ENCODE results near the gene CCPG1. TPM values are rescaled to one million over a fixed set of nuclear protein-coding genes. Genes with fewer than 3 reads are reported as not detected.

CCPG1 gene
- total and polyA plus RNA-seq, 7 donors, result 28.3 to 112 (median 70.5) TPM

DNA sequence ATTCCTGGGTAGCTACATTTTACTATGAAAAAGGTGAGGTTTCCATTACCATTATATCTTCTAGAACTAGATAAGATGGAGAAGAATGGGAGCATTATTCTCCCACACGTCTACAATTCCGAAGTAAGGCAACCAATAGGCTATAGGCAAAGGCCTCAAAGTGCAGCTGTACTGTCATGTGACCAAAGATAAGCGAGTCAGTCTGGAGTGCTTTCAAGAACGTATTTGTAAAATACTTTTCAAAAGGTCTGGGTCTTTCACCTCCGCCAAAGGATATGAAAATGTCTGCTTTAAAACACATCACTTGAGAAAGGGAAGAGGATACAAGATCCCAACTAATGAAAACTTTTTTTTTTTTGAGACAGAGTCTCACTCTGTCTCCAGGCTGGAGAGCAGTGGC, 9.9 kb downstream of the CCPG1 start:
- DNase-seq (no peak), ATAC-seq (no peak)
- Histone ChIP-seq H3K9me3 (peaks cover 7% of the 10 kb centered on the region), H3K4me3 (no peak overlapping the region), H3K27me3 (ENCODE audit: insufficient read depth in 3 of 3, low read length in 2 of 3) (no peaks in the 10 kb centered on the region), H3K36me3 (ENCODE audit: insufficient read depth in 1 of 2, low read depth in 1 of 2) (peaks cover 0 to 13% of the 10 kb centered on the region in 2 donors), H3K4me1 (peaks cover 20% of the 10 kb centered on the region), H3K27ac (no peak overlapping the region)
- TF ChIP-seq, protein P1, sequence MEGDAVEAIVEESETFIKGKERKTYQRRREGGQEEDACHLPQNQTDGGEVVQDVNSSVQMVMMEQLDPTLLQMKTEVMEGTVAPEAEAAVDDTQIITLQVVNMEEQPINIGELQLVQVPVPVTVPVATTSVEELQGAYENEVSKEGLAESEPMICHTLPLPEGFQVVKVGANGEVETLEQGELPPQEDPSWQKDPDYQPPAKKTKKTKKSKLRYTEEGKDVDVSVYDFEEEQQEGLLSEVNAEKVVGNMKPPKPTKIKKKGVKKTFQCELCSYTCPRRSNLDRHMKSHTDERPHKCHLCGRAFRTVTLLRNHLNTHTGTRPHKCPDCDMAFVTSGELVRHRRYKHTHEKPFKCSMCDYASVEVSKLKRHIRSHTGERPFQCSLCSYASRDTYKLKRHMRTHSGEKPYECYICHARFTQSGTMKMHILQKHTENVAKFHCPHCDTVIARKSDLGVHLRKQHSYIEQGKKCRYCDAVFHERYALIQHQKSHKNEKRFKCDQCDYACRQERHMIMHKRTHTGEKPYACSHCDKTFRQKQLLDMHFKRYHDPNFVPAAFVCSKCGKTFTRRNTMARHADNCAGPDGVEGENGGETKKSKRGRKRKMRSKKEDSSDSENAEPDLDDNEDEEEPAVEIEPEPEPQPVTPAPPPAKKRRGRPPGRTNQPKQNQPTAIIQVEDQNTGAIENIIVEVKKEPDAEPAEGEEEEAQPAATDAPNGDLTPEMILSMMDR (IDR thresholded peaks at IDR 0.05), result no peak
- WGBS, 3 donors, result 92 to 97% (median 97%) methylated on average over 5 of the region's 5 CpGs
- intact Hi-C loops (cut with DNase I), result no loop called here

DNA sequence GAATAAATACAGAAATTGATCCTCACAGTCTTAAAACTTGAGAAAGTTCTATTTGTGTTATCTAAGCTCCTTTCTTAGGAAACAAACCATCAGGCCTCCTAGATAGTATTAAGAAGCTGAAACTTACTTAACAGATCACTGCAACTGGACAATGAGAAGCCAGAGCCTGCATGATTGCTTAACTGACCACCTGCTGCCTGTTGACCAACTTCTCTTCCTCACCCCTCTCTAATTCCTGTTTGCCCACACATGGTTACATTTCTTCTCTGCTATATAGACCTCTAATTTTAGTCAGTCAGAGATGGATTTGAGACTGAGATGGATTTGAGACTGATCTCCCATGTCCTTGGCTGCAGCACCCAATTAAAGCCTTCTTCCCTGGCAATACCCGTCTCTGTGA, 13.5 kb downstream of the CCPG1 start:
- TF ChIP-seq, protein P1 (IDR thresholded peaks at IDR 0.05), result no peak

DNA sequence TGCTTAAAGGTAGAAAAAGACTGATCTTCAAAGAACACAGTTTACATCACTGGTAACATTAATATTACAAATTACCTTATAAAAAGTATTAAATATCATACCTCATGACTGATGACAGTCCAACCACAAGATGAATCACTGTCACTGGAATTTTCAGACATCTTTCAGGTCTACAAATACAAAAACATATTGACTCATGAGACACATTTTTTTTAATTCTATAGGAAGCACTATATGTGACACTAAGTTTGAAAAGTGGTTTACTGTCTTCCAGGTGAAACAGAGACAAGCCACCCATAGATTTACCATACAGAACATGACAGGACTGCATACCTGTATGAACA, 18.9 kb downstream of the CCPG1 start:
- intact Hi-C loops (cut with DNase I), result no loop called here
- Histone ChIP-seq H3K4me3 (no peak overlapping the region), H3K36me3 (ENCODE audit: insufficient read depth in 1 of 2, low read depth in 1 of 2) (peaks cover 0 to 44% of the 10 kb centered on the region in 2 donors), H3K9me3 (no peaks in the 10 kb centered on the region), H3K27me3 (ENCODE audit: insufficient read depth in 3 of 3, low read length in 2 of 3) (no peaks in the 10 kb centered on the region), H3K27ac (peak overlapping the region; percentile 69), H3K4me1 (peaks cover 12% of the 10 kb centered on the region)
- ATAC-seq (peak; percentile 44 to 65 (median 60)), DNase-seq (no peak)
- TF ChIP-seq, protein P1 (IDR thresholded peaks at IDR 0.05), result no peak

More for the DNA sequence above, 13.5 kb downstream of the CCPG1 start:
- Histone ChIP-seq H3K4me1 (peaks cover 9% of the 10 kb centered on the region), H3K36me3 (ENCODE audit: insufficient read depth in 1 of 2, low read depth in 1 of 2) (peaks cover 0 to 13% of the 10 kb centered on the region in 2 donors), H3K9me3 (peaks cover 7% of the 10 kb centered on the region), H3K4me3 (no peak overlapping the region), H3K27ac (peak overlapping the region; percentile 86), H3K27me3 (ENCODE audit: insufficient read depth in 3 of 3, low read length in 2 of 3) (no peaks in the 10 kb centered on the region)
- 40 to 94% (median 66%) methylated on average over 1 of the region's 1 CpG for WGBS, 3 donors
- intact Hi-C loops (cut with DNase I), result no loop called here
- peak; percentile 92 to 98 (median 96) for ATAC-seq
- DNase-seq, result peak; percentile 32 to 57

DNA sequence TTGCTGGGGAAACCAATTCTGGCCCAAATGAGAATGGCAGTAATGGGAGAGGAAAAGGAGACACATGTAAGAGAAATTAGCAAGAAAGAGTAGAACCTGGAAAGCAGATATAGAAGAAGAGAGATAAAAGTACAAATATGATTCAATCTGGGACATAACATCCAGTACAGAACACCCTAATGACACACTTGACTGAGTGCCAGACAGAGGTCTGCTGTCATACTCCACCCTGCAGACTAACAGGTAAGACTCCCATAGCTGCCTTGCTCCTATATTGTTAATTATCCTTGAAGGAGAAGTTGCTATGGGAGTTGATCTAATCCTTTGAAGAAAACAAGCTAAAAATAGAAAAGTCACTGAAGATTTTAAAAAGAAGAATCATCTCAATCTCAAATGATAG, 21.1 kb downstream of the CCPG1 start:
- no peak for DNase-seq
- TF ChIP-seq, protein P1 (IDR thresholded peaks at IDR 0.05), result no peak
- H3K4me3 ChIP-seq, result no peak overlapping the region
- H3K4me1 ChIP-seq, result peaks cover 6% of the 10 kb centered on the region
- peaks cover 5 to 65% of the 10 kb centered on the region in 2 donors for H3K36me3 ChIP-seq (ENCODE audit: insufficient read depth in 1 of 2, low read depth in 1 of 2)
- ATAC-seq, result peak in 3 of 4 donors; percentile 50 to 70 (median 70)
- no peaks in the 10 kb centered on the region for H3K9me3 ChIP-seq
- intact Hi-C loops (cut with DNase I), result no loop called here
- no peaks in the 10 kb centered on the region for H3K27me3 ChIP-seq (ENCODE audit: insufficient read depth in 3 of 3, low read length in 2 of 3)
- no peak overlapping the region for H3K27ac ChIP-seq

DNA sequence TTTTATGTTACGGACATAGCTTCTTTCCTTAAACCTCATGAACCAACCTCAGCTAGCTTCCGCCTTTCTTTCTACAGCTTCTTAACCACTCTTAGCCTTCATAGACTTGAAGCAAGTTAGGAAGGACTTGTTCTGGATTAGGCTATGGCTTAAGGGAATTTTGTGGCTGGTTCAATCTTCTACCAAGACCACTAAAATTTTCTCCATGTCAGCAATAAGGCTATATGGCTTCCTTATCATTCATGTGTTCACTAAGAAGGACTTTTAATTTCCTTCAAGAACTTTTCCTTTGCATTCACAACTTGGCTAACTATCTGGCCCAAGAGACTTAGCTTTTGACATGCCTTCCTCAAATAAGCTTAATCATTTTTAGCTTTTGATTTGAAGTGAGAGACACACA, 24.5 kb downstream of the CCPG1 start:
- no peak overlapping the region for H3K4me3 ChIP-seq
- ATAC-seq, result no peak
- H3K27me3 ChIP-seq (ENCODE audit: insufficient read depth in 3 of 3, low read length in 2 of 3), result no peaks in the 10 kb centered on the region
- 97 to 98% (median 98%) methylated on average over 2 of the region's 2 CpGs for WGBS, 3 donors
- no peaks in the 10 kb centered on the region for H3K9me3 ChIP-seq
- peaks cover 2% of the 10 kb centered on the region for H3K4me1 ChIP-seq
- no peak for DNase-seq
- intact Hi-C loops (cut with DNase I), result no loop called here
- no peak overlapping the region for H3K27ac ChIP-seq
- TF ChIP-seq, protein P1 (IDR thresholded peaks at IDR 0.05), result no peak
- peaks cover 5 to 92% of the 10 kb centered on the region in 2 donors for H3K36me3 ChIP-seq (ENCODE audit: insufficient read depth in 1 of 2, low read depth in 1 of 2)
